HG02970 (cell line): ENCODE data around the gene PLA2G4C.

Experiments
- ATAC-seq: cut with Tn5 transposase; IDR thresholded peaks from one replicate; pipeline ENCODE4 v1.9.1; 2021; ENCODE audit warnings: mild to moderate bottlenecking, moderate library complexity, moderate number of reproducible peaks; ENCODE audit not compliant: unreplicated experiment, low FRiP score

The PLA2G4C gene

DNA sequence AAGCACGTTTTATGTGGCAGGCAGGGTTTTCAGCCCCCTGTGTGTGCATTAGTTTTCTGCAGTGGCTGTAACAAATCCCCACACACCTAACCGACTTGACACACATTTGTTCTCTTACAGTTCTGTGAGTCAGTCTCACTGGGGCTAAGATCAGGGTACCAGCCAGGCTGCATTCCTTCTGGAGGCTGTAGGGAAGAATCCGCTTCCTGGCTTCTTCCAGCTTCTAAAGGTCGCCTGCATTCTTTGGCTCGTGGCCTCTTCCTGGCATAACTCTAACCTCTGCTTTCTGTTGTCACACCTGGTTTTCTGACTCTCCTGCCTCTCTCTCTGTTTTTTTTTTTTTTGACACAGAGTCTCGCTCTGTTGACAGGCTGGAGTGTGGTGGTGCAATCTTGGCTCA, 109.8 kb downstream of the PLA2G4C start:
- no peak for ATAC-seq

GRCh38 chr19:47998800-47999199, 111.8 kb downstream of the PLA2G4C start:
- ATAC-seq = no peak
